Stomach (tissue), 9 donors: Measurements from ENCODE around the gene LCE4A. TPM values are rescaled to one million over a fixed set of nuclear protein-coding genes. Genes with fewer than 3 reads are reported as not detected.
"Not testable (repeated sequence)": the region's sequence is repeated elsewhere in the genome, so short reads cannot be mapped to it uniquely, and the experiment has no call there.

ENCODE experiments used
- DNase-seq, 2 donors: peaks; one replicate each; pipeline versions ENCODE4 v3.0.0 to v3.0.0-alpha.2; 2013 to 2019
- H3K27ac ChIP-seq, 5 donors: fragments of 200-600 bp in 4 of 5; sonication (generic) in 4 of 5; one replicate each; pipeline ENCODE4 v1.5.1; 2013 to 2019; ENCODE audit warnings: mild to moderate bottlenecking in 1 of 5, moderate library complexity in 1 of 5
- H3K27me3 ChIP-seq, 3 donors: fragments of 200-600 bp; sonication (generic); one replicate each; pipeline ENCODE4 v1.5.1; 2017 to 2019; ENCODE audit warnings: mixed run types in 1 of 3
- H3K36me3 ChIP-seq, 4 donors: fragments of 200-600 bp; sonication (generic); 1 replicate in 3 of 4; 2 replicates in 1 of 4; pipeline ENCODE4 v1.5.1; 2016 to 2019
- H3K4me1 ChIP-seq, 4 donors: fragments of 200-600 bp; sonication (generic); one replicate each; pipeline ENCODE4 v1.5.1; 2016 to 2019
- H3K4me3 ChIP-seq, 4 donors: fragments of 200-600 bp; sonication (generic) in 3 of 4; one replicate each; pipeline ENCODE4 v1.5.1; 2016 to 2019; ENCODE audit warnings: mild to moderate bottlenecking in 1 of 4
- H3K9me3 ChIP-seq, 4 donors: fragments of 200-600 bp; sonication (generic); one replicate each; pipeline ENCODE4 v1.5.1; 2016 to 2019
- EP300 ChIP-seq: sonication (generic); formaldehyde crosslinking; IDR thresholded peaks from one replicate; pipeline ENCODE4 v1.6.1; 2017; ENCODE audit warnings: antibody characterized with exemption
- POLR2A ChIP-seq, 4 donors: fragments of 450-650 bp; IDR thresholded peaks; one replicate each; pipeline ENCODE4 v1.6.1; 2016; ENCODE audit warnings: antibody characterized with exemption in 4 of 4, control low read depth in 2 of 4, mild to moderate bottlenecking in 1 of 4, moderate library complexity in 1 of 4
- POLR2AphosphoS5 ChIP-seq, 3 donors: sonication (generic); formaldehyde crosslinking; IDR thresholded peaks; one replicate each; pipeline ENCODE4 v1.6.1; 2016; ENCODE audit warnings: antibody characterized with exemption in 3 of 3
- WGBS, 5 donors: extraction: QIAGEN DNeasy Blood & Tissue Kit in 3 of 5; methylation state at CpG; one replicate each; pipeline versions ENCODE4 v1.1.5 to v1.1.7; 2013 to 2018; 5-methylcytosine and 5-hydroxymethylcytosine counted together
- intact Hi-C: fragments of 100-400 bp; cut with DNase I; formaldehyde crosslinking; loops from one replicate; pipeline ENCODE4 v1.15.1; 2023; ENCODE audit warnings: low total_unique reads
- polyA plus RNA-seq, 3 donors: library from polyadenylated mRNA; stranded (reverse); fragments of 200-250 nt; gene quantifications; one replicate each; pipeline ENCODE4 v1.2.3, GENCODE V29; 2013
- total RNA-seq, 5 donors: library from RNA; depleted of rRNA; stranded (reverse); fragments of >200 nt; gene quantifications; one replicate each; pipeline versions ENCODE4 v1.1.0 to v1.2.3, GENCODE V29; 2014 to 2016
- TF ChIP-seq, protein P1 (sequence below), 7 experiments: fragments of 450-650 bp in 4 of 7; fragments of 200-600 bp in 3 of 7; sonication (generic) in 3 of 7; IDR thresholded peaks; one replicate each; pipeline ENCODE4 v1.5.1; 2016 to 2019; ENCODE audit warnings: antibody characterized with exemption in 7 of 7, control low read depth in 2 of 7, mild to moderate bottlenecking in 1 of 7
- donor health status: healthy with polysubstance abuse.
- donor health status: Bipolar disorder and iron deficiency.
- donor health status: healthy.

The LCE4A gene
- total and polyA plus RNA-seq, 8 donors: not detected

GRCh38 chr1:152673016-152673415 lies 34.9 kb upstream of the LCE4A start:
- H3K4me3 ChIP-seq: no peak overlapping the region
- DNase-seq: no peak
- H3K36me3 ChIP-seq: no peaks in the 10 kb centered on the region
- no peaks in the 10 kb centered on the region for H3K9me3 ChIP-seq
- no peaks in the 10 kb centered on the region for H3K4me1 ChIP-seq
- no peak overlapping the region for H3K27ac ChIP-seq
- WGBS, 5 donors: 30 to 42% (median 31%) methylated on average over 2 of the region's 2 CpGs
- H3K27me3 ChIP-seq: peaks cover 0 to 4% (median 0%) of the 10 kb centered on the region in 3 donors
- intact Hi-C loops: no loop called here
- TF ChIP-seq EP300 (no peak), POLR2A (IDR thresholded peaks at IDR 0.05) (no peak), POLR2AphosphoS5 (IDR thresholded peaks at IDR 0.05) (no peak)
- TF ChIP-seq, protein P1, sequence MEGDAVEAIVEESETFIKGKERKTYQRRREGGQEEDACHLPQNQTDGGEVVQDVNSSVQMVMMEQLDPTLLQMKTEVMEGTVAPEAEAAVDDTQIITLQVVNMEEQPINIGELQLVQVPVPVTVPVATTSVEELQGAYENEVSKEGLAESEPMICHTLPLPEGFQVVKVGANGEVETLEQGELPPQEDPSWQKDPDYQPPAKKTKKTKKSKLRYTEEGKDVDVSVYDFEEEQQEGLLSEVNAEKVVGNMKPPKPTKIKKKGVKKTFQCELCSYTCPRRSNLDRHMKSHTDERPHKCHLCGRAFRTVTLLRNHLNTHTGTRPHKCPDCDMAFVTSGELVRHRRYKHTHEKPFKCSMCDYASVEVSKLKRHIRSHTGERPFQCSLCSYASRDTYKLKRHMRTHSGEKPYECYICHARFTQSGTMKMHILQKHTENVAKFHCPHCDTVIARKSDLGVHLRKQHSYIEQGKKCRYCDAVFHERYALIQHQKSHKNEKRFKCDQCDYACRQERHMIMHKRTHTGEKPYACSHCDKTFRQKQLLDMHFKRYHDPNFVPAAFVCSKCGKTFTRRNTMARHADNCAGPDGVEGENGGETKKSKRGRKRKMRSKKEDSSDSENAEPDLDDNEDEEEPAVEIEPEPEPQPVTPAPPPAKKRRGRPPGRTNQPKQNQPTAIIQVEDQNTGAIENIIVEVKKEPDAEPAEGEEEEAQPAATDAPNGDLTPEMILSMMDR (IDR thresholded peaks at IDR 0.05): no peak

GRCh38 chr1:152674983-152675382 lies 33.0 kb upstream of the LCE4A start, which contains the start of gene LCE2C:
LCE2C (plus strand) TSS chr1:152675279; CDS start chr1:152676016, 737 bp downstream.
- DNase-seq, H3K27ac ChIP-seq, H3K4me3 ChIP-seq, H3K36me3 ChIP-seq, intact Hi-C loops, H3K27me3 ChIP-seq, H3K4me1 ChIP-seq, H3K9me3 ChIP-seq: not testable (repeated sequence)
- WGBS, 5 donors: 50 to 76% (median 67%) methylated on average over 2 to 3 of the region's 3 CpGs

GRCh38 chr1:152679459-152679858 lies 28.5 kb upstream of the LCE4A start:
- H3K36me3 ChIP-seq: no peaks in the 10 kb centered on the region
- H3K4me1 ChIP-seq: no peaks in the 10 kb centered on the region
- intact Hi-C loops: no loop called here
- peak in 1 of 2 donors; percentile 26 for DNase-seq
- peaks cover 0 to 4% (median 0%) of the 10 kb centered on the region in 3 donors for H3K27me3 ChIP-seq
- H3K27ac ChIP-seq: no peak overlapping the region
- TF ChIP-seq POLR2A (IDR thresholded peaks at IDR 0.05) (no peak), EP300 (no peak), POLR2AphosphoS5 (IDR thresholded peaks at IDR 0.05) (no peak)
- TF ChIP-seq, protein P1 (IDR thresholded peaks at IDR 0.05): no peak
- 52 to 79% (median 56%) methylated on average over 4 to 6 of the region's 6 CpGs for WGBS, 5 donors
- H3K4me3 ChIP-seq: no peak overlapping the region
- no peaks in the 10 kb centered on the region for H3K9me3 ChIP-seq

GRCh38 chr1:152681616-152682015 lies 26.3 kb upstream of the LCE4A start:
- no peak overlapping the region for H3K4me3 ChIP-seq
- H3K4me1 ChIP-seq: no peaks in the 10 kb centered on the region
- TF ChIP-seq, protein P1 (IDR thresholded peaks at IDR 0.05): no peak
- TF ChIP-seq EP300 (no peak), POLR2AphosphoS5 (IDR thresholded peaks at IDR 0.05) (no peak)
- H3K9me3 ChIP-seq: no peaks in the 10 kb centered on the region
- intact Hi-C loops: no loop called here
- no peaks in the 10 kb centered on the region for H3K27me3 ChIP-seq
- DNase-seq: no peak
- no peaks in the 10 kb centered on the region for H3K36me3 ChIP-seq
- WGBS, 5 donors: 56 to 71% (median 63%) methylated on average over 2 of the region's 2 CpGs
- H3K27ac ChIP-seq: no peak overlapping the region

DNA sequence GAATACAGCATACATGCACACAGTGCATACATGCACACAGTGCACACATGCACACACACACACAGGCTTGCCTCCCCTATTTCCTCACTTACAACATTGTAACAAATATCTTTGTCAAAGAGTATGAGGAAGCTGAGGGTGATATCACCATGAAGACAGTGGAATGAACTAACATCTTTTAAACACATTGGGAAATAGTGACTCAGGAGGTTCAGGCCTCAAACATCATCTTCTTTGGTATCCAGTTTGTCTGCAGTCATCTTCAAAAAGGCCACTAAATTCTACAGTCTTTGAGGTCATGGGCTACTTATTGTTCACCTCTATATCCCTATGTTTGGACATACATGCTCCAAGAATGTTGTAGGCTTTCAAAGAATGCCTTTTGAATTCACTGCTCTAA lies 24.1 kb upstream of the LCE4A start:
- H3K27ac ChIP-seq: no peak overlapping the region
- no peak overlapping the region for H3K4me3 ChIP-seq
- DNase-seq: no peak
- no peak for TF ChIP-seq POLR2AphosphoS5 (IDR thresholded peaks at IDR 0.05)
- TF ChIP-seq, protein P1 (IDR thresholded peaks at IDR 0.05): no peak
- H3K4me1 ChIP-seq: no peaks in the 10 kb centered on the region
- no peaks in the 10 kb centered on the region for H3K27me3 ChIP-seq
- no peaks in the 10 kb centered on the region for H3K36me3 ChIP-seq
- intact Hi-C loops: no loop called here
- H3K9me3 ChIP-seq: no peaks in the 10 kb centered on the region

DNA sequence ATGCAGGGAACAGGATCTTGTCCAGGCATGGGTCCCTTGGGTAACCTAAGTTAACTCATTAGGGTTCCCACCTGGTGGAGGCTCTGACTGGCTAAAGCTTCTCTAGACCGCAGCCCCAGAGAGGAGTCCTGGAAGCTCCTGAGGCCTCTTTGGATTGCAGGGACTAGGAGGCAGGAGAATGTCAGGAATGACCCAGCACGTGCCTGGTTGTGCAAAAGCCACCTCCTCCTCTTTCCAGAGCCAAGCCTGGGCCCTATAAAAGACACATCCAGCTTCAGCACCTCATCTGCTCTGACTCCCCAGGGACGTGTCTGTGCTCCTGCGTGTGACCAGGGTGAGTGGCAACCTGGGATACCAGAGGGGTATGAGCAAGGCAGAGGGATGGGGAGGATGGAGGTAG lies 22.1 kb upstream of the LCE4A start, which contains the start of gene LCE2B:
Gene LCE2B, plus strand, starts transcription at position 301 of the 400 bp plus-strand sequence. CDS start 721 bp downstream, outside the sequence.
- H3K4me1 ChIP-seq, H3K9me3 ChIP-seq, intact Hi-C loops, H3K27ac ChIP-seq, H3K36me3 ChIP-seq, DNase-seq, H3K27me3 ChIP-seq, H3K4me3 ChIP-seq: not testable (repeated sequence)
- WGBS, 5 donors: 63 to 84% (median 69%) methylated on average over 4 of the region's 4 CpGs
